Neural cell (in vitro differentiated cells): ENCODE data around the gene P2RY14. TPM values are rescaled to one million over a fixed set of nuclear protein-coding genes. Genes with fewer than 3 reads are reported as not detected.

Experiments
- H2AFZ ChIP-seq: fragments of 200-600, 300-800 bp; sonication (generic), shearing (Covaris generic); 2 replicates; pipeline ENCODE4 v1.6.0; 2014; ENCODE audit warnings: low read depth, mild to moderate bottlenecking, antibody characterized with exemption, low read length, moderate library complexity
- H3F3A ChIP-seq: fragments of 200-600 bp; shearing (Covaris generic); 2 replicates; pipeline ENCODE4 v1.6.1; 2016; ENCODE audit warnings: mild to moderate bottlenecking, moderate library complexity, mixed read lengths, antibody characterized with exemption, low read length; ENCODE audit not compliant: insufficient read depth, poor library complexity, severe bottlenecking
- H3K27ac ChIP-seq: fragments of 200-600, 300-800 bp; sonication (generic), shearing (Covaris generic); 2 replicates; pipeline ENCODE4 v1.5.1; 2014; ENCODE audit warnings: mild to moderate bottlenecking, low read length, moderate library complexity
- H3K27me3 ChIP-seq: fragments of 300-800, 200-600 bp; sonication (generic), shearing (Covaris generic); 2 replicates; pipeline ENCODE4 v1.6.0; 2014; ENCODE audit warnings: mild to moderate bottlenecking, low read depth, low read length, moderate library complexity; ENCODE audit not compliant: insufficient read depth
- H3K36me3 ChIP-seq: fragments of 300-800, 200-600 bp; sonication (generic), shearing (Covaris generic); 2 replicates; pipeline ENCODE4 v1.5.1; 2014; ENCODE audit warnings: mild to moderate bottlenecking, antibody characterized with exemption, low read length, moderate library complexity; ENCODE audit not compliant: insufficient read depth
- H3K4me2 ChIP-seq: fragments of 300-800, 200-600 bp; sonication (generic), shearing (Covaris generic); 2 replicates; pipeline ENCODE4 v1.6.0; 2014; ENCODE audit warnings: mild to moderate bottlenecking, low read length
- H3K4me3 ChIP-seq: fragments of 300-800, 200-600 bp; sonication (generic), shearing (Covaris generic); 2 replicates; pipeline ENCODE4 v1.5.1; 2014; ENCODE audit warnings: mild to moderate bottlenecking, low read length, moderate library complexity
- H3K79me2 ChIP-seq: fragments of 200-600 bp; shearing (Covaris generic); replicated peaks from 2 replicates; pipeline ENCODE4 v1.6.0; 2014; ENCODE audit warnings: mild to moderate bottlenecking, low read length, moderate library complexity; ENCODE audit not compliant: insufficient read depth
- H3K9ac ChIP-seq: fragments of 300-800, 200-600 bp; sonication (generic), shearing (Covaris generic); 2 replicates; pipeline ENCODE4 v1.6.1; 2016; ENCODE audit warnings: mild to moderate bottlenecking, low read length, mixed read lengths
- H3K9me2 ChIP-seq: fragments of 200-600 bp; shearing (Covaris generic); 2 replicates; pipeline ENCODE4 v1.6.1; 2016; ENCODE audit warnings: mild to moderate bottlenecking, low read length, mixed read lengths; ENCODE audit not compliant: insufficient read depth
- H3K9me3 ChIP-seq: fragments of 200-600, 300-800 bp; sonication (generic), shearing (Covaris generic); 2 replicates; pipeline ENCODE4 v1.6.1; 2016; ENCODE audit warnings: mild to moderate bottlenecking, mixed run types, low read length, moderate library complexity, mixed read lengths
- H4K20me1 ChIP-seq: fragments of 200-600 bp; shearing (Covaris generic); 2 replicates; pipeline ENCODE4 v1.6.1; 2016; ENCODE audit warnings: mild to moderate bottlenecking, mixed run types; ENCODE audit not compliant: insufficient read depth
- EP300 ChIP-seq: fragments of 450-650 bp; conservative IDR thresholded peaks from 2 replicates; pipeline ENCODE4 v1.6.1; 2014; ENCODE audit warnings: antibody characterized with exemption, mild to moderate bottlenecking, moderate library complexity; ENCODE audit not compliant: poor library complexity, severe bottlenecking
- EZH2 ChIP-seq: fragments of 200-600, 300-800 bp; shearing (Covaris generic), sonication (generic); IDR thresholded peaks from 2 replicates; pipeline ENCODE4 v1.6.1; 2014; ENCODE audit warnings: antibody characterized with exemption, low read length, borderline replicate concordance, mild to moderate bottlenecking; ENCODE audit not compliant: insufficient read depth, poor library complexity, severe bottlenecking
- MXI1 ChIP-seq: fragments of 450-650 bp; conservative IDR thresholded peaks from 2 replicates; pipeline ENCODE4 v1.6.1; 2014; ENCODE audit warnings: antibody characterized with exemption, mild to moderate bottlenecking; ENCODE audit not compliant: poor library complexity, severe bottlenecking
- POLR2AphosphoS5 ChIP-seq: IDR thresholded peaks from 2 replicates; pipeline ENCODE4 v1.6.1; 2012
- RAD21 ChIP-seq: fragments of 450-650 bp; conservative IDR thresholded peaks from 2 replicates; pipeline ENCODE4 v1.6.1; 2014; ENCODE audit warnings: antibody characterized with exemption, mild to moderate bottlenecking, moderate library complexity
- SMC3 ChIP-seq: fragments of 450-650 bp; conservative IDR thresholded peaks from 2 replicates; pipeline ENCODE4 v1.6.1; 2014; ENCODE audit warnings: antibody characterized with exemption, mild to moderate bottlenecking, moderate library complexity; ENCODE audit not compliant: poor library complexity
- TAF1 ChIP-seq: IDR thresholded peaks from 2 replicates; pipeline ENCODE4 v1.6.1; 2012; ENCODE audit warnings: low read depth
- polyA plus RNA-seq: library from polyadenylated mRNA; depleted of rRNA; stranded (reverse); fragments of >200 nt; gene quantifications from 2 replicates; pipeline ENCODE4 v1.2.3, GENCODE V29; 2014
- TF ChIP-seq, protein P1 (sequence below): IDR thresholded peaks from 2 replicates; pipeline ENCODE4 v1.6.1; 2012; ENCODE audit warnings: borderline replicate concordance
- TF ChIP-seq, protein P2 (sequence below): fragments of 450-650 bp; IDR thresholded peaks from 2 replicates; pipeline ENCODE4 v1.5.1; 2014; ENCODE audit warnings: antibody characterized with exemption, mild to moderate bottlenecking, moderate library complexity; ENCODE audit not compliant: poor library complexity, severe bottlenecking

Gene P2RY14
- polyA plus RNA-seq, 1 donor from 2014 or later = not detected

DNA sequence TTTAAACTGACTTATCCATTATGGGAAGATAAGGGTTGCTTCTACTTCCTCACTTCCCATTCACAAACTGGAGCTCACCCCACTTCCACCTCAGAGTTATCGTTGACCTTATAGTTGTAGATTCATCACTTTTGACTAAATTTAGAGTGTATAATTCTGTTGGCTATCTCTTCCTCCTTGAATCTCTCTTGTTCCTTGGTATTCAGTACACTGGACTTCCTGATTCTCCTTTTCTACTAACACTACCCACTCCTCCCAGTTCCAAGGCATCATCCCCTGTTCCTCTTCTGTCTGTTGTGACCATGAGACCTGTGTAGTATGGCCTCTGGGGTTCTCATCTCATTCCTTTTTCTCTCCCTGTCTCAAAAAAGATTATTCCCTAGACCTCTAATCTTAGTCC is 44.2 kb upstream of the P2RY14 start:
- H2AFZ ChIP-seq = no peak overlapping the region
- no peak overlapping the region for H3K27ac ChIP-seq
- TF ChIP-seq EP300 (no peak), TAF1 (no peak), SMC3 (no peak), EZH2 (no peak), MXI1 (no peak), RAD21 (no peak), POLR2AphosphoS5 (no peak)
- TF ChIP-seq, protein P1, sequence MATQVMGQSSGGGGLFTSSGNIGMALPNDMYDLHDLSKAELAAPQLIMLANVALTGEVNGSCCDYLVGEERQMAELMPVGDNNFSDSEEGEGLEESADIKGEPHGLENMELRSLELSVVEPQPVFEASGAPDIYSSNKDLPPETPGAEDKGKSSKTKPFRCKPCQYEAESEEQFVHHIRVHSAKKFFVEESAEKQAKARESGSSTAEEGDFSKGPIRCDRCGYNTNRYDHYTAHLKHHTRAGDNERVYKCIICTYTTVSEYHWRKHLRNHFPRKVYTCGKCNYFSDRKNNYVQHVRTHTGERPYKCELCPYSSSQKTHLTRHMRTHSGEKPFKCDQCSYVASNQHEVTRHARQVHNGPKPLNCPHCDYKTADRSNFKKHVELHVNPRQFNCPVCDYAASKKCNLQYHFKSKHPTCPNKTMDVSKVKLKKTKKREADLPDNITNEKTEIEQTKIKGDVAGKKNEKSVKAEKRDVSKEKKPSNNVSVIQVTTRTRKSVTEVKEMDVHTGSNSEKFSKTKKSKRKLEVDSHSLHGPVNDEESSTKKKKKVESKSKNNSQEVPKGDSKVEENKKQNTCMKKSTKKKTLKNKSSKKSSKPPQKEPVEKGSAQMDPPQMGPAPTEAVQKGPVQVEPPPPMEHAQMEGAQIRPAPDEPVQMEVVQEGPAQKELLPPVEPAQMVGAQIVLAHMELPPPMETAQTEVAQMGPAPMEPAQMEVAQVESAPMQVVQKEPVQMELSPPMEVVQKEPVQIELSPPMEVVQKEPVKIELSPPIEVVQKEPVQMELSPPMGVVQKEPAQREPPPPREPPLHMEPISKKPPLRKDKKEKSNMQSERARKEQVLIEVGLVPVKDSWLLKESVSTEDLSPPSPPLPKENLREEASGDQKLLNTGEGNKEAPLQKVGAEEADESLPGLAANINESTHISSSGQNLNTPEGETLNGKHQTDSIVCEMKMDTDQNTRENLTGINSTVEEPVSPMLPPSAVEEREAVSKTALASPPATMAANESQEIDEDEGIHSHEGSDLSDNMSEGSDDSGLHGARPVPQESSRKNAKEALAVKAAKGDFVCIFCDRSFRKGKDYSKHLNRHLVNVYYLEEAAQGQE = no peak
- TF ChIP-seq, protein P2, sequence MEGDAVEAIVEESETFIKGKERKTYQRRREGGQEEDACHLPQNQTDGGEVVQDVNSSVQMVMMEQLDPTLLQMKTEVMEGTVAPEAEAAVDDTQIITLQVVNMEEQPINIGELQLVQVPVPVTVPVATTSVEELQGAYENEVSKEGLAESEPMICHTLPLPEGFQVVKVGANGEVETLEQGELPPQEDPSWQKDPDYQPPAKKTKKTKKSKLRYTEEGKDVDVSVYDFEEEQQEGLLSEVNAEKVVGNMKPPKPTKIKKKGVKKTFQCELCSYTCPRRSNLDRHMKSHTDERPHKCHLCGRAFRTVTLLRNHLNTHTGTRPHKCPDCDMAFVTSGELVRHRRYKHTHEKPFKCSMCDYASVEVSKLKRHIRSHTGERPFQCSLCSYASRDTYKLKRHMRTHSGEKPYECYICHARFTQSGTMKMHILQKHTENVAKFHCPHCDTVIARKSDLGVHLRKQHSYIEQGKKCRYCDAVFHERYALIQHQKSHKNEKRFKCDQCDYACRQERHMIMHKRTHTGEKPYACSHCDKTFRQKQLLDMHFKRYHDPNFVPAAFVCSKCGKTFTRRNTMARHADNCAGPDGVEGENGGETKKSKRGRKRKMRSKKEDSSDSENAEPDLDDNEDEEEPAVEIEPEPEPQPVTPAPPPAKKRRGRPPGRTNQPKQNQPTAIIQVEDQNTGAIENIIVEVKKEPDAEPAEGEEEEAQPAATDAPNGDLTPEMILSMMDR = no peak
- no peaks in the 10 kb centered on the region for H3K27me3 ChIP-seq
- H3K9me3 ChIP-seq = no peaks in the 10 kb centered on the region
- no peak overlapping the region for H3K4me2 ChIP-seq
- no peaks in the 10 kb centered on the region for H3K9me2 ChIP-seq
- no peak overlapping the region for H3K9ac ChIP-seq
- H3K36me3 ChIP-seq = no peaks in the 10 kb centered on the region
- H3K4me3 ChIP-seq = no peak overlapping the region
- H4K20me1 ChIP-seq = peaks cover 3% of the 10 kb centered on the region
- H3F3A ChIP-seq = no peaks in the 10 kb centered on the region
- H3K79me2 ChIP-seq = no peaks in the 10 kb centered on the region

DNA sequence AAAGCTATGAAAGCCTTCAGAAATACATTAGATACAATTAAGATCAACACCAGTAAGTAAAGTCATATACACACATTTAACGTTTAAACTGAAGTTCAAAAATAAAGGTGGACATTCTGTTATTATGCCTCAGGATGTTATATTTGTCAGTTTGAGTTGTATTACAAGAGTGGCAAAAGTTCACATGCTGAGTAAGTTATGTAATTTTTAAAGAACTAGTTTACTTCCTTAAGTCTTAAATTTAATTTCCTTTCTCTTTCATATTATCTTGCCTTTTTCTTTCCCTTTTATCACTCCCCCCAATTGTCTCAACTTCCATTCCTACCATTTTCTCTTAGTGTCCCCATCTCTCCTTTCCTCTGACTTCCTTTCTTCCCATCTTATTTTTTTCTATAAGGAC is 43.2 kb upstream of the P2RY14 start:
- H3K9me2 ChIP-seq = no peaks in the 10 kb centered on the region
- no peaks in the 10 kb centered on the region for H3K9me3 ChIP-seq
- H3K36me3 ChIP-seq = no peaks in the 10 kb centered on the region
- H3K4me3 ChIP-seq = no peak overlapping the region
- no peak overlapping the region for H3K9ac ChIP-seq
- H3K27ac ChIP-seq = no peak overlapping the region
- no peaks in the 10 kb centered on the region for H3K79me2 ChIP-seq
- no peaks in the 10 kb centered on the region for H3F3A ChIP-seq
- no peak overlapping the region for H2AFZ ChIP-seq
- H3K4me2 ChIP-seq = no peak overlapping the region
- H4K20me1 ChIP-seq = no peaks in the 10 kb centered on the region
- no peak for TF ChIP-seq EZH2
- TF ChIP-seq, protein P1 = no peak
- no peak for TF ChIP-seq EP300
- TF ChIP-seq, protein P2 = no peak
- TF ChIP-seq POLR2AphosphoS5 = no peak
- no peak for TF ChIP-seq RAD21
- no peak for TF ChIP-seq SMC3
- TF ChIP-seq TAF1 = no peak
- TF ChIP-seq MXI1 = no peak
- H3K27me3 ChIP-seq = no peaks in the 10 kb centered on the region
